GM19328 (cell line): ENCODE measurements around the gene PUDP.

Source experiments
- ATAC-seq: cut with Tn5 transposase; IDR thresholded peaks from one replicate; pipeline ENCODE4 v1.9.1; 2021; ENCODE audit warnings: mild to moderate bottlenecking, moderate library complexity; ENCODE audit not compliant: unreplicated experiment

Gene PUDP

DNA sequence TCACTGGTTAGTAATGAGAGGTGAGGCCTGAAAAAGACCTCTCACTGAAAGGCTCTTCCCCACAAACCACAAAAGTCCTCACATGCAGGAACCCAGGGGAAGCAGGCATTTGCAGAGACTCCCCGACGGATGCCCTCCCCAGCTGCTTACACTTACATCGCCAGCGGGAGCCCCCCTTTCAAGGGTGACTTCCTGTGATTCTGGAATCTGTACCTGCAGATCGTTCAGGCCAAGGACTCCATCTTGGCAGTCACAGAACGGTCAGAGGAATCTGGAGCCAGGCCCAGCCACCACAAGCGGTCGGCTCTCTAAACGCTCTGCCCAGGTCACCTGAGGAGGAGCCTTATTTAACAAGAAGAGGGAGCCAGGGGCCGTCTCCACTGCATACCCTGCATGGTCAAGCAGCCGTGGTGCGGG lies 71.7 kb downstream of the PUDP start:
- ATAC-seq: no peak

DNA sequence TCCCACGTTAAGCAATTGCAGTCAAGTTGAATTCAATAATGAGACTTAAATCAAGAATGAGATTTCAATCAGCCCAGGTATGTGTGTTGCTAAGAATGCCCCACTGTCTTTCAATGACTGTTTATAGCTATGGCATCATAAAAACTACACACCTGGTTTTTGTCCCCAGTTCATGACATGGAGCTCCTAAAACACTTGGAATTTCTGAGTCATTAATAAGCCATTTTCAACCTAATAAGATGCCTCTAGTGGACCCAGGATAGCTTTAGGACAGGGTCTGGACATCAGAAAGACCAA lies 73.1 kb downstream of the PUDP start:
- no peak for ATAC-seq

DNA sequence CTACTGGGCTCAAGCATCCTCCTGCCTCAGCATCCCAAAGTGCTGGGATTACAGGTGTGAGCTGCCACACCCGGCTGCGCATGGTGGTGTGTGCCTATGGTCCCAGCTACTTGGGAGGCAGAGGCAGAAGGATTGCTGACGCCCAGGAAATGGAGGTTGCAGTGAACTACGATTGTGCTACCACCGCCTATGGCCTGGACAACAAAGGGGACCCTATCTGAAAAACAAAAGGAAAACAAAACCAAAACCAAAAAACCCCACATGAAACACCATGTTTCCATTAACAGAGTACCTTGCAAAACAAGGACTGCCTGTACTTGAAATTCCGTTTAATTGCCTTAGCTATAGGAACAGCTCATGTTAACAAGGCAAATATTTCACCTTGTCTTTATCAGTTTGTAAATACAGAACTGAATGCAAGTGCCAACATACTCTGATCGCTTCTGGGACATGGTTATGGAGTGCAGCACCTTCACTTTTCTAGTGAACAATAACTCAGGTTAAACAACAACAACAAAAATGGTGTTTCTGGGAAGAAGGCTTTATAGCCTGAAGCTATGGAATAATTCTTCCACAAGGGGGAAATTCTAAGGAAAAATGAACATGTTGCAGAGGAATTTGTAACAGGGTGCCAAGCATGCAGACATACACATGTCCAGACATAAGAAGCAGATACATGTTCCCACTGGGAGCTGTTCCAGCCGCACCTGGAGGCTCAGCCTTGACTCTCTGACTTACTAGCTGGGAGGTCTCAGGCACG lies 73.6 kb downstream of the PUDP start:
- no peak for ATAC-seq

DNA sequence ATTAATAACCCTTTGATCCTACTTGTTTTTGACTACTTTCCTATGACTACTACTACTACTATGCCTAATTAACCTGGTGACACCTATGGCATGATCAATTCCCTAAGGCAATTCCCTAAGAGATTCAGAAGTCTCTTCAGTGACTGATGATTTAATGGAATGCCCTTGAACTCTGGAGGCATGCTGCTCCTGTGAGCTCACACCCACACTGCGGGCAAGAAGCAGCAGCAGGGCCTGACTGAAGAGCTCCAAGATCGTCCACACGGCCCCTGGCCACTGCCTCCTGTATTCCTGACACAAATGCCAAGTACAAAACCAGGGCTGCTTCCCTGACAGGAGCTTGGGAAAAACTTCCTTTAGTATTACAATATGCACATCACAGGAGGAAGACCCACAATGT lies 74.6 kb downstream of the PUDP start:
- no peak for ATAC-seq

DNA sequence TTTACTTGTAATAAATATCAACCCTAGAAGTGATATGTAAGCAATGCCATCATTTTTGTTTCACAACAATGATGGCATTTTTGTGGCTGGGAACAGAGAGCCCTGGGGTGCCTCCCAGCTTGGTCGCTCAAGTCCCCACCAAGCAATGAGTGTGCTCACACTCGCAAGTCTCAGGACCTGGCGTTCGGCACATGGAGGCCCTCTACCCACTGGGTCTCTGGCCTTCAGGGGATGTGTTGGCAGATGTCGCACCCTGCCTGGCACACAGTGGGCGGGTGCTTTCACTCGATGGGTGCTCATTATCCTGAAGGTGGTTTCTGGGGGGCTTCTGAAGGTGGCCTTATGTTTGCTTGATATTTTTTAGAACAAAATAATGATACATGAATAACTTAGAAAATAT lies 75.1 kb downstream of the PUDP start:
- ATAC-seq: no peak

DNA sequence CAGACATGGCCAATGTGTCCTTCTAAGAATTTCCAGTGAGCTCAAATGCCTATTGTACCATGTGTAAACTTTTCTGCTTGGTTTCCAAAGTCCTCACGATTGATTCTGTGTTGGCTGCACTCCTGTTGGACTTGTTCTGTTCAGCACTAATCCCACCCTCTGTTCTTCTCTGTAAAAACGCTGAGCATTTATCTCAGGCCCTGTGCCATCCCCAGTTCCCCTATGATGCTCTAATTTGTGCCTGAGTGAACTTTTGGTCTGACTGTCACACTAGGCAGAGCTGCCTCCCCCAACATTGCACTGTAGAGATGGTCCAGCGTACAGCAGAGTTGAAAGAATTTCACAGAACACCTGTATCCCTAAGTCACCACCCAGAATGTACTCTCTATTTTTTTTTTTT lies 76.6 kb downstream of the PUDP start:
- ATAC-seq: no peak

DNA sequence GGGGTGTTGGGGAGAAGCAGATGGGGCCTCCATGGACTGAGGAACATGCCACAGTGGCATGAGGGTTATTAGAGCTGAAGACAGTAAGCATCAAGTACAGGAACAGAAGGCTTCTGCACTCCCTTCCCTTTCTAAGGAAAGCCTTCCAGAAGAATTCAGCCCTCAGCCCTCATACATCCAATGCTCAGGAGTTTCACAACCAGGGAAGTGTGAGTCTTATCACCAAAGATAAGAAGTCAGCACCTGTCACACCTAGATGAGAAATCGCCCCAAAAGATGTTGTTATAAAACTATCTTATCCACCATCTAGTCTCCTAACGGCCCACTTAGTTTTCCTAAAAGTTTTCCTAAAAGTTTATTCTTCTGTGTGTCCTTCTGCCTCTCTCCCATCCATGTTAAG lies 78.4 kb downstream of the PUDP start:
- no peak for ATAC-seq

DNA sequence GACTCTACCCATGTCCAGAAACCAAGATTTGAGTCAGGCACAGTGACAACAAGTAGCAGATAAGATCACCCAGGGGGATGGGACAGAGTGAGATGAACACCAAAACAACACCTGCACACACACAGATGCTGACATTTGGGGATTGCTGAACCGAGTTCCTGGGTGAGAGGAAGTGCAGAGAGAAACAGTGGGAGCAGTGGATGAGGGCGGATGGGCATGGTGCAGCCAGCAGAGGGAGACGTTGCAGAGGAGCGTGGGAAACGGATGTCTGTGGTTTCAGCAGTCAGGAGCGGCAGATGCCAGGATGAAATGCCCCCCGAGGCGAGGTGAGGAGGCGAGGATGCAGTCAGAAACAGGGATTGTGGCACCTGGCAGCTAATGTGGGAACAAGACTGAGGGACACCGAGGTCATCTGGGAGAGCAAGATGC lies 79.0 kb downstream of the PUDP start:
- ATAC-seq: no peak

DNA sequence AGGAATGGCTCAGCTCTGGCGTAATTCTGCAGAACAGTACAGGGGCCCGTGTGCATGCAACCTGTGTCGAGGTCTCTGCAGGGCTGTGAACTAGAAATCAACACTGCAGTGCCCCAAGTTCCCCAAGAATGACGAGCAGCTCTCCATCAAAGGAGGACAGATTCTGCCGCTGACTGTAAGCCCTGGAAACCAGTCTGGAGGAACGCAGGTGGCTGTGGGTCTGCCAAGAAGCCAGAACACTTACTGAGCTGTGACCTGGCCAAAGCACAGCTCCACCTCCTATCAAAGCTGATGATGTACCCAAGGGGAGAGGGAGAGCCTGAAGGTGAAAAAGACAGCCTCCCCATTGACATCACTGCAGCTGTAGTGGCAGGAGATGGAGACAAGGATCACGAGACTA lies 80.7 kb downstream of the PUDP start:
- ATAC-seq: no peak

DNA sequence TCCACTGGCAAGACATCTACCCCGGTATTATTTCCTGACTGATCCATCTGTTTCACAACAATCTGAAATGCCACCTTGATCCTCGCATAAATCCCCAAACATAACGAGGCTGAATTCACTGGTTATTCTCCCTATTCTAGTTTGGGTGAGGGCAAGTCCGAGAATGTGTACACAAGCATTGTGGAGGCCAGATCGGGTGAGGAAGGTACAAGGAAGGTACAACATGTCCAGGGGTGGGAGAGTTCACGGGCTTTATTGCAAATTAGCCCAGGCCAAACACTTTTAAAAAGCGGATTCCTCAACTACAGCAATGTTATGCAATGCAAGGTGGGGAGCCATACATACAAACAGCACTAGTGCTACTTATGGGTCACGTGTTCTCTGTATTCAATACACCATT lies 82.5 kb downstream of the PUDP start:
- no peak for ATAC-seq

DNA sequence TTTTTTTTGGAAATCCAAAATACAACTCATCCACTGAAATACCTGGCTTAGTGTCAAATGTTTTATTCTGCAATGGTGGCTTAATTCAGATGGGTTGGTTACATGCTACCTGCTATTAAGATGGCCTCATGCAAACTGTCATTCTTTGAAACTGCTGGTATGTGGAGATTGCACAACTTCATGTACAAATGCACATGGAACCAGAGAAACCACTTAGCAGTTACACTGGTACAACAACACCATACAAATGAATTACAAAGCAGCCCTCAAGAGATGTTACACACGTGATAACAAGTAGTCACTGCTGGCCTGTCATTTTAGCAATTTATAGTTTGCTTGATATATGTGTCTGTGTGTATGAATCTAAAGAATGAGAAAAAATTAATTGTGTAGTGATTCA lies 85.0 kb downstream of the PUDP start:
- ATAC-seq: no peak

DNA sequence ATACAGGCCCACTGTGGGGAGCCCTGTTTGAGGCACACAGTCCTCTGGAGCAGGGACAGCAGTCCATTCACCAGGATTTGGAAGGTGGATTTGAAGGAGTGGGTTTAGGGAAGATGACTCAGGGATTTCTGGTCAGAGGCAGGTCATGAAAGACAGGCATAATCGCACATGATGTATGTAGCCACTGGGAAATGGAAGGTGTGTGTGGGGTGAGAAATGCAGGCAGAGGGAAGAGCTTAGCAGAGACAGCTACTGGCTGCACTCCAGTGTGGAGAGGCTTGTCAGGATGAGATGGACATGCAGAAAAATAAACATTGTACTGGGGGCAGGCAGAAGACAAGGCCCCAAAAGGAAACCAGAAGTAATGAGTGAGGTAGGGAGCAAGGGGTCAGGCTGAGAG lies 85.7 kb downstream of the PUDP start:
- ATAC-seq: no peak

DNA sequence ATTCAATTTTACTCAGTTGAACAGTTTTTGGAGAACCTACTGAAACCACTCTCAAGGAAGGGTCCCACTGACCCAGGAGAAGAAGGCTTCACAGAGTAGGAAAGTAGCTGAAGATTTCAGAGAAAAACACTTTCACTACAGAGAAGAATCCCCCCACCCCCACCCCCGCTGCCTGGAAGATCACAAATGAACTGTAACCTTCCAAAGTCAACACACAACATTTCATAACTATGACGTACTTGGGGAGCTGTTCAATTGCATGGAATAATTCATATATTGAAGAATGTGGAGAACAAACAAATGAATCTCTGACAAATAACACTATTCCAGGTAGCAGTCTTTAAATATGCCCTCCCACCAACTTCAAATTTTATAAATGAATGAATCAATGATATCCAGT lies 86.5 kb downstream of the PUDP start:
- no peak for ATAC-seq

DNA sequence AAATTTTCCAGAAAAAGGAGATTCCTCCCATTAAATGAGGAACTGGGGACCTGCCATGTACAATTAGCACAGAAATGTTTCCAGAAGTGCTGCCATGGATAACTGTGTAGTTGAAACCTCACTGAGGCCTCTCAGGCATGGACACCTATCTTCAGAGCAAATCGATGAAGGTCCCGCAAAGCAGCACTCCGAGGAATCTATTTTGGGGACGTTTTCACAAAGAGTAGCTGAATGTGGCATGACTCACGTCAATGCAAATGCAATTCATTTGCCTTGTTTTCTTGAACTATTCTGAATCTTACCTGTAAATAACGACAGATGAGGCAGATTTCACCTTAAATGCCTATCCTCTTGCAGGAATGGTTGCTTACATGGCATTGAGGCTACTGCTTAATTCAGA lies 87.5 kb downstream of the PUDP start:
- ATAC-seq: no peak

DNA sequence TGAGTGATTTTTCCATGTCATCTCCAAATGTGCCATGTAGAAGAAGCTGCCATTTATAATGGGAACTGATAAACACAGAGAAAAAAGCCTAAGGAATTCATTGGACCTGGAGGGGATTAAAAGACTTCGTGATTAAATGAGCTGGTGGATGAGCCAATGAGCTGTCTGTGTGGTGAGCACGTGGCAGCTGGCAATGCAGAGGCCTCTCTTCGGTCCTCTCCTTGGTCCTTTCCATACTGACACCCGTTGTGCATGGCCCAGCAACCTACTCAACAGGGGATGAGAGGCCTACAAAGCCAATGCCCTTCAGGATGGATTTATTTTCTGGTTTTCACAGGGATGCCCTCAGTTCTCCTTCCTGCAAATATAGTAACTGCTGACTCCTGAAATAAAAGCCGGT lies 88.1 kb downstream of the PUDP start:
- peak; percentile 6 for ATAC-seq

DNA sequence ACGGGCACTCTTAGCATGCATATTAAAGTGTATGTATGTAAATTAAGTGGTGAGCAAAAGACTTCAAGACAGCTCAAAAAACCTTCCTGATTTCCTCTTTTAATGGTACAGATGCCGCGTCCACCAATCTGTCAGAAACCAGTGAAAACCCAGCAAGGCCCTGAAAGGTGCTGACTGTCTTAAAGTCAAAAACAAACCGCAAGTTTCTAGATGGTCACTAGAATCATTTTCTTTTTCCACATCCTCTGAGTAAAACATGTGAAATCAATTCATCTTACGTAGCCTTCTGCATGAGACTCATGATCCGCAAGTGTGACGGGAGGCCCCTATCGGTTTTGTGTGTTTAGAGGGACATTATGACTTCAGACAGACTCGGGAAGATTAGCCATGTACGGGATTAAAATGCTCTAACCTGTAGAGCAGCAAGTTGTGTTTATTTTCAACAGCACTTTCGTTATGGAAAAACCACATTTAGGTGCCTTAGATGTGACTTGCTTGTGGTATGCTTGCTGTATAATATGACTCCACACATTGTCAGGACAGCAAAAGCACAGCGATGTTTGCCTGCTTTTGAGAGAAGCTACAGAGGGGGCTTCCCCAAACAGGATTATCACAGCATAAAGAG lies 88.6 kb downstream of the PUDP start:
- ATAC-seq: peak; percentile 91

DNA sequence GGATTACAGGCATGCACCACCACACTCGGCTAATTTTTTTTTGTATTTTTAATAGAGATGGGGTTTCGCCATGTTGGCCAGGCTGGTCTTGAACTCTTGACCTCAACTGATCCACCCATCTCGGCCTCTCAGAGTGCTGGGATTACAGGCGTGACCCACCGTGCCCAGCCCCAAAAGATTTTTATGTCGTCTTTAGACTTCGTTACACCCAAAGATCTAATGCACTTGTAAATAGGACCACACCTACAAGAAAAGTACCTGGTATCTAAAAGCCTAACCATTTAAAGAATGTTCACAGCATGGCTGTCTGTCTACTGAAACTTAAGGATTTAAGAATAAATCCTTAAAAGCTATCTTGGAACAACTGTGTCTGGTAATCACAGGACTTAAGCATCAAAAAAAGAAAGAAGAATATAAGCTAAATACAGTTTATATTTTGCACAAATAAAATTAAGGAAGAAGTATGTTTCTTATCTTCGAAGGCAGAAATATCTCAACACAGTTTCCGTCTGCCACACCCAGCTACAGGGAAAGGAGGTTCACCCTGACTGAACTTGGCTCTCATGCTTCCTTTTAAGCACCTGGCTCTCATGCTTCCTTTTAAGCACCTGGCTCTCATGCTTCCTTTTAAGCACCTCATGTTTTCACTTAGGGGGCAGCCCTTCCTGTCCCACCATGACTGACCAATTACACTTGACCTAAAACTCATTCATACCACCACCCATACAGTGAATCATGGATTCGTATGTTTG lies 92.4 kb downstream of the PUDP start:
- no peak for ATAC-seq

DNA sequence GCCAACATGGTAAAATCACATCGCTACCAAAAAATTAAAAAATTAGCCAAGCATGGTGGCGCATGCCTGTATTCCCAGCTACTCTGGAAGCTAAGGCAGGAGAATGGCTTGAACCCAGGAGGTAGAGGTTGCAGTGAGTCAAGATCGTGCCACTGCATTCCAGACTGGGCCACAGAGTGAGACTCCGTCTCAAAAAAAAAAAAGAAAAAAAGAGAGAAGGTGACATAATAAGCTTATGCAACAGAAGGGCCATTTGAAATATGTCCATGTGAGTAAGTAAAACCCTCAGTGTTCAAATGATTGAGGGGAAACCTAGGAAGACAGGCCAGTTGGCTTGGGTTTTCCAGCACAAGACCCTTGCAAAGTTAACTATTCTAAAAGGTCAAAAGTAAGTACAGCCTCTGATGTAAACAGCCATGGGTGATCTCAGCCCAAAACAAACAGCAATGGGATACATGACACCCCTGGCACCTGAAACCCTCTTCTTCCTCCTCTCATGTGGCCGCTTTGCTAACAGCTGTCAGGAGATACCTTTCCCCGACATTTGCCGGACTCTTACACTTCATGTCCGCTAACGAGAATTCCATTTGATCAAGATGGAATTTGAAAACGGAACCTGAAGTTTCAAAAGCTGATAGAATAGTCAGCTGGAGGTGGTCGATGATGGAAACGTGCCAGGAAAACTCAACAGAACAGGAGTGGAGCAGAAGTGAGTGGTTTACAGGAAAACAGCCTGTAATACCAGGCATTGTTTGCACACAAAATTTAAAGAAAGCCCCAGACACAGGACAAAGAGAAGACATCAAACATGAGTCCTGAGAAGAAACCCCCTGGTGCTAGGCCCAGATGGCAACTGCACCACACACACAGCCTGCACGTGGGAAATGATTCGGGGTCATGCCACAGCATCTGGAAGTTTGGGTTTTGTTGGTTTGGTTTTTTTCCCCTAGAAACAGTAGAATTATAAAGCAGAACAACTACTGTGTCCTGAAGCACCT lies 93.4 kb downstream of the PUDP start:
- ATAC-seq: no peak

DNA sequence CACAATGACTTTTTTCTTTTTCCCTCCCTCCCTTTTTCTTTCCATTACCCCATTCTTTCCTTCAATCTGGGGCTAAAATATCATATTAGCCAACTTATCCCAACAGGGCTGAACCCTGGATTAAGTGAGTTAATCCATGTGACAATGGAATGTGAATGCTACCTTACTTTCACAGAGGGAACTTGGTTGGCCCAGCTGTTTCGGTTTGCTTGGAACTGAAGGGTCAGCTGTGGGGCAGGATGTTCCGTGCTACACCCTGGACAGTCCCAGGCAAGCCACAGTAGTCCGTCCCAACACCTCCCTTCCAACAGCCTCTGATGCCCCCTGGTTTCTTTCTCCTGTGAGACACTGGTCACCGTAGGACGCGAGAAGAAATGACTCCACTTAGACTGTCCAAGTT lies 95.4 kb downstream of the PUDP start:
- ATAC-seq: no peak

DNA sequence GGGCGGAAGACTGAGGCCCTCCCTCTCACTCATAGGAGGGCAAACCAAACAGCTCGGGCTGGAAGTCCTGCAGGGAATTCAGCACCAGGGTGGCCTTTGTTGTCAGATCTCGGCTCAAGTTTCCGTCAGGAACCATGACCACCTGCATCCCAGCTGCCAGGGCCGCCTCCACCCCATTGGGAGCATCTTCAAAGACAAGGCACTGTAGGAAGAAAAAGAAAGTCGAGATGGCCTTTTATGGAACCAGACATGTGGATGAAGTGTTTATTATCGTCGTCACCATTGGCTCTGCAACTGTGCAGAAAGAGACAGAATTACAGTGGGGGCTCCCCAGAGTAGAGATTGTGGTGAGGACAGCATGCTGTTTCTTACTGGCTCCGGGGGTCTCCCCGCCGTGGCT lies 97.7 kb downstream of the PUDP start:
- ATAC-seq: no peak

DNA sequence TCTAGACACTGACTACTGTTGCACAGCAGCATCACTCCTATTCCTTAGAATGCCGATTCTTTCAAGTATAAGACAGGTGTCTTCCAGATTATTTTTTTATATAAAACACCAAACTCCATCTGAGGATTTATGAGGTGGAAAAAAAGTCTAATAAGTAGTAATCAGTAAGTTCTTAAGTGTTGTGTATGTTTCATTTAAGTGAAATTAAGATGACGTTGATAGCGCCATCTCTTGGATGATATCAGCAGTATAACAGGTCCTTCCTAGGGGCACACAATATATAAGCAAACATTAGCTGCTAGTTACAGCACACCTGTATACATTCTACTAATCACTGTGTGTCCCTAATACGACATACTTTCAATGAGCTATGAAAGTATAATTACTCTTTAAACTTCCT lies 100.0 kb downstream of the PUDP start:
- no peak for ATAC-seq
